IMR-90 (cell line): ENCODE measurements around the gene SPATA12. TPM values are rescaled to one million over a fixed set of nuclear protein-coding genes. Genes with fewer than 3 reads are reported as not detected.

ENCODE experiments used
- ATAC-seq: fragments of 200-7000 bp; cut with Tn5 transposase; 2 replicates; pipeline ENCODE4 v1.9.1; 2020; ENCODE audit warnings: low read depth, mild to moderate bottlenecking, moderate library complexity
- BruUV-seq: library from RNA; stranded (reverse); fragments of 400-500 nt; replicated peaks from 2 replicates; lab custom pipeline; 2021; lab: Mats Ljungman, UMichigan
- CTCF ChIA-PET: fragments of 300-600 bp; formaldehyde crosslinking; extraction: SDS; loops from one replicate; lab custom pipeline; 2021; ENCODE audit warnings: antibody characterized with exemption; lab: Yijun Ruan, JAX
- POLR2A ChIA-PET: fragments of 300-600 bp; sonication (Branson Sonifier 250); formaldehyde crosslinking; loops from one replicate; lab custom pipeline; 2022; ENCODE audit warnings: antibody characterized with exemption; ENCODE audit not compliant: unreplicated experiment; lab: Charles Lee
- DNase-seq: peaks from one replicate; pipeline ENCODE4 v3.0.0; 2013
- H2AFZ ChIP-seq: replicated peaks from 2 replicates; pipeline ENCODE3; 2013; ENCODE audit warnings: low read length, mild to moderate bottlenecking; ENCODE audit not compliant: poor library complexity
- H2AK5ac ChIP-seq: 2 replicates; pipeline ENCODE4 v1.6.1; 2013; ENCODE audit warnings: low read depth, low read length, inconsistent platforms
- H2AK9ac ChIP-seq: replicated peaks from 2 replicates; pipeline ENCODE3; 2013; ENCODE audit warnings: mild to moderate bottlenecking, low read depth, low read length, moderate library complexity; ENCODE audit not compliant: poor library complexity
- H2BK120ac ChIP-seq: 2 replicates; pipeline ENCODE4 v1.6.1; 2013; ENCODE audit warnings: low read depth, low read length, inconsistent platforms
- H2BK15ac ChIP-seq: 3 replicates; pipeline ENCODE4 v1.6.1; 2013; ENCODE audit warnings: low read depth, low read length, inconsistent platforms
- H2BK20ac ChIP-seq: 2 replicates; pipeline ENCODE4 v1.6.1; 2013; ENCODE audit warnings: low read depth, mild to moderate bottlenecking, inconsistent platforms, low read length, moderate library complexity
- H2BK5ac ChIP-seq: 2 replicates; pipeline ENCODE4 v1.6.1; 2013; ENCODE audit warnings: mild to moderate bottlenecking, low read depth, low read length, inconsistent platforms; ENCODE audit not compliant: poor library complexity, severe bottlenecking
- H3K14ac ChIP-seq: replicated peaks from 2 replicates; pipeline ENCODE4 v1.6.1; 2013; ENCODE audit warnings: low read depth, low read length, inconsistent platforms
- H3K18ac ChIP-seq: 2 replicates; pipeline ENCODE4 v1.6.1; 2013; ENCODE audit warnings: low read depth, low read length, control low read depth
- H3K23ac ChIP-seq: 2 replicates; pipeline ENCODE4 v1.6.1; 2013; ENCODE audit warnings: low read depth, low read length, inconsistent platforms
- H3K27ac ChIP-seq: 2 replicates; pipeline ENCODE4 v1.5.1; 2013; ENCODE audit warnings: mild to moderate bottlenecking, control low read depth, low read length; ENCODE audit not compliant: insufficient read depth
- H3K27me3 ChIP-seq: 2 replicates; pipeline ENCODE4 v1.6.1; 2013; ENCODE audit warnings: low read length; ENCODE audit not compliant: control insufficient read depth, insufficient read depth
- H3K36me3 ChIP-seq: 2 replicates; pipeline ENCODE4 v1.6.1; 2013; ENCODE audit warnings: low read length, mixed read lengths; ENCODE audit not compliant: control insufficient read depth, insufficient read depth
- H3K4ac ChIP-seq: 2 replicates; pipeline ENCODE4 v1.6.1; 2013; ENCODE audit warnings: low read depth, low read length, inconsistent platforms
- H3K4me1 ChIP-seq: 2 replicates; pipeline ENCODE4 v1.6.1; 2013; ENCODE audit warnings: low read length, mixed read lengths; ENCODE audit not compliant: control insufficient read depth, insufficient read depth
- H3K4me2 ChIP-seq: 2 replicates; pipeline ENCODE4 v1.6.1; 2013; ENCODE audit warnings: low read depth, mild to moderate bottlenecking, control low read depth, low read length, moderate library complexity
- H3K4me3 ChIP-seq: 2 replicates; pipeline ENCODE4 v1.5.1; 2013; ENCODE audit warnings: low read depth, mild to moderate bottlenecking, control low read depth, low read length, moderate library complexity; ENCODE audit not compliant: insufficient read depth
- H3K56ac ChIP-seq: 2 replicates; pipeline ENCODE4 v1.6.1; 2013; ENCODE audit warnings: low read length, inconsistent platforms; ENCODE audit not compliant: insufficient read depth; ENCODE audit errors: extremely low read depth
- H3K79me1 ChIP-seq, 2 experiments: 2 replicates each; pipeline ENCODE4 v1.6.1; 2013; ENCODE audit warnings: low read length in 2 of 2, inconsistent platforms in 1 of 2, low read depth in 1 of 2
- H3K9ac ChIP-seq: 2 replicates; pipeline ENCODE4 v1.6.1; 2013; ENCODE audit warnings: low read depth, low read length, control low read depth
- H3K9me1 ChIP-seq: 2 replicates; pipeline ENCODE4 v1.6.1; 2013; ENCODE audit warnings: low read length, inconsistent platforms; ENCODE audit not compliant: insufficient read depth
- H3K9me3 ChIP-seq: 2 replicates; pipeline ENCODE4 v1.6.1; 2013; ENCODE audit warnings: low read length; ENCODE audit not compliant: control insufficient read depth, insufficient read depth
- H4K20me1 ChIP-seq: 2 replicates; pipeline ENCODE4 v1.6.1; 2013; ENCODE audit warnings: low read length, inconsistent platforms; ENCODE audit not compliant: insufficient read depth
- H4K5ac ChIP-seq: 2 replicates; pipeline ENCODE4 v1.6.1; 2013; ENCODE audit warnings: mild to moderate bottlenecking, low read depth, low read length, control low read depth
- H4K8ac ChIP-seq, 2 experiments: 2 replicates each; pipeline ENCODE4 v1.6.1; 2013; ENCODE audit warnings: low read depth in 2 of 2, low read length in 2 of 2, control low read depth in 1 of 2, inconsistent platforms in 1 of 2
- H4K91ac ChIP-seq: 2 replicates; pipeline ENCODE4 v1.6.1; 2013; ENCODE audit warnings: low read depth, low read length, inconsistent platforms; ENCODE audit not compliant: insufficient read depth
- BHLHE40 ChIP-seq: fragments of 150-350 bp; IDR thresholded peaks from 2 replicates; pipeline ENCODE4 v1.6.1; 2016; ENCODE audit warnings: mild to moderate bottlenecking, low read depth, low read length
- CHD1 ChIP-seq: IDR thresholded peaks from 2 replicates; pipeline ENCODE4 v1.6.1; 2012; ENCODE audit warnings: low read depth, low read length, improper control_type of control experiment
- FOS ChIP-seq: fragments of 150-350 bp; IDR thresholded peaks from 2 replicates; pipeline ENCODE4 v1.6.1; 2016; ENCODE audit warnings: low read depth, low read length
- MAZ ChIP-seq: IDR thresholded peaks from 2 replicates; pipeline ENCODE4 v1.6.1; 2012; ENCODE audit warnings: low read depth, mild to moderate bottlenecking, low read length, improper control_type of control experiment, moderate library complexity, borderline replicate concordance
- NFE2L2 ChIP-seq: fragments of 150-350 bp; IDR thresholded peaks from 2 replicates; pipeline ENCODE4 v1.6.1; 2016; ENCODE audit warnings: low read depth, mild to moderate bottlenecking, low read length
- RAD21 ChIP-seq: IDR thresholded peaks from 2 replicates; pipeline ENCODE4 v1.6.1; 2012; ENCODE audit warnings: low read length, improper control_type of control experiment
- USF2 ChIP-seq: fragments of 150-350 bp; IDR thresholded peaks from 2 replicates; pipeline ENCODE4 v1.6.1; 2017; ENCODE audit warnings: mild to moderate bottlenecking, antibody characterized with exemption, low read length, low read depth
- WGBS, 2 experiments: methylation state at CpG; one replicate each; pipeline versions ENCODE4 v1.1.5 to v1.1.7; 2013; ENCODE audit warnings: missing lambda C conversion rate in 2 of 2; ENCODE audit not compliant: insufficient read length in 1 of 2; ENCODE audit errors: extremely low coverage in 2 of 2; 5-methylcytosine and 5-hydroxymethylcytosine counted together
- dilution Hi-C: fragments of 300-500 bp; cut with HindIII; formaldehyde crosslinking; loops from one replicate; pipeline ENCODE4 v1.14.3; 2018; ENCODE audit warnings: low sequenced_read_pairs; ENCODE audit not compliant: unreplicated experiment
- in situ Hi-C: fragments of 300-500 bp; cut with MboI; formaldehyde crosslinking; loops from 3 replicates; pipeline ENCODE4 v1.14.3; 2019; ENCODE audit warnings: low sequenced_read_pairs, inconsistent platforms, mixed read lengths
- intact Hi-C: fragments of 100-400 bp; cut with micrococcal nuclease; formaldehyde crosslinking; loops from 2 replicates; pipeline ENCODE4 v1.10.0; 2022
- polyA plus RNA-seq, 3 experiments: library from polyadenylated mRNA; depleted of rRNA; stranded (reverse); fragments of >200 nt; gene quantifications; 2 replicates each; pipeline ENCODE4 v1.2.3, GENCODE V29; 2012; ENCODE audit warnings: low replicate concordance in 1 of 3
- total RNA-seq: library from RNA; depleted of rRNA; stranded (reverse); fragments of >200 nt; gene quantifications from 2 replicates; pipeline ENCODE4 v1.2.3, GENCODE V29; 2012

The SPATA12 gene
- total and polyA plus RNA-seq, 2 of the 4 experiments (the other 2 are of a cell fraction): under 0.01 TPM; not detected in 1

- H2BK5ac ChIP-seq: no peak overlapping the region
- no peak overlapping the region; the same call in 1 of the 2 replicates for H3K23ac ChIP-seq
- H4K8ac ChIP-seq: peak overlapping the region in 1 of 2 experiments; percentile 9; a peak in 1 of 4 replicates
- H2AK5ac ChIP-seq: no peak overlapping the region
- in situ Hi-C loops: no loop called here
- ATAC-seq (peak; percentile 83), DNase-seq (no peak)
- H2BK15ac ChIP-seq: no peak overlapping the region
- H2AK9ac ChIP-seq: peak overlapping the region; percentile 90
- TF ChIP-seq FOS: no peak
- no peak for TF ChIP-seq RAD21
- TF ChIP-seq NFE2L2: no peak
- TF ChIP-seq CHD1: no peak
- TF ChIP-seq USF2: 0 out of 2 replicates have a peak, but pooled peaks have one; percentile 4
- TF ChIP-seq BHLHE40: no peak
- no peak for TF ChIP-seq MAZ
- no peak overlapping the region; the same call in 1 of the 2 replicates for H3K27ac ChIP-seq
- H2BK20ac ChIP-seq: no peak overlapping the region
- H4K5ac ChIP-seq: no peak overlapping the region
- H3K4me2 ChIP-seq: peak overlapping the region; percentile 84
- no peaks in the 10 kb centered on the region; the same call in 1 of the 2 replicates for H3K4me1 ChIP-seq
- intact Hi-C loops: loop anchor here (2.0 kb wide), 1 partner anchor 80 kb away; no protein-coding TSS in a partner anchor
- H3K9ac ChIP-seq: peak overlapping the region; percentile 73
- no peaks in the 10 kb centered on the region for H3K79me1 ChIP-seq
- H2BK120ac ChIP-seq: peak overlapping the region; percentile 35; the same call in 1 of the 2 replicates
- WGBS, 2 experiments: 1% methylated on average over 24 of the region's 91 CpGs; no CpG with 5 or more reads in 1 of the 2 experiments
- H2AFZ ChIP-seq: peak overlapping the region; percentile 95
- CTCF ChIA-PET: interaction anchor here (0.6 kb wide), 1 partner anchor 83 kb away, joined by 3 read pairs; no protein-coding TSS in a partner anchor
- no peak overlapping the region for H4K91ac ChIP-seq
- H3K4ac ChIP-seq: no peak overlapping the region; the same call in 1 of the 2 replicates
- H3K4me3 ChIP-seq: peak overlapping the region; percentile 72
- peak overlapping the region; percentile 38; the same call in 1 of the 2 replicates for H3K14ac ChIP-seq
- dilution Hi-C loops: no loop called here
- H4K20me1 ChIP-seq: no peaks in the 10 kb centered on the region
- POLR2A ChIA-PET: no interaction called here
- no peak overlapping the region; the same call in 1 of the 2 replicates for H3K18ac ChIP-seq
- BruUV-seq: no TSS peak
- H3K56ac ChIP-seq: no peak overlapping the region
- 0 out of 2 replicates have a peak, but pooled peaks cover 1% of the 10 kb centered on the region for H3K36me3 ChIP-seq
- peaks cover 27% of the 10 kb centered on the region for H3K27me3 ChIP-seq
- no peaks in the 10 kb centered on the region for H3K9me3 ChIP-seq
- 0 out of 2 replicates have a peak, but pooled peaks cover 4% of the 10 kb centered on the region for H3K9me1 ChIP-seq
Measured at GRCh38 chr3:57078635-57079473, 18.4 kb downstream of the SPATA12 start.
